Sigmoid colon (tissue), 4 donors: Measurements from ENCODE around the gene CACNA2D3.

Experiments
- EP300 ChIP-seq, 4 donors: sonication (generic); formaldehyde crosslinking; IDR thresholded peaks; one replicate each; pipeline ENCODE4 v1.6.1; 2017; ENCODE audit warnings: antibody characterized with exemption in 4 of 4
- POLR2A ChIP-seq, 2 donors: fragments of 450-650 bp; IDR thresholded peaks; one replicate each; pipeline ENCODE4 v1.6.1; 2016; ENCODE audit warnings: antibody characterized with exemption in 2 of 2, mild to moderate bottlenecking in 2 of 2, moderate library complexity in 2 of 2
- POLR2AphosphoS5 ChIP-seq, 4 donors: sonication (generic); formaldehyde crosslinking; IDR thresholded peaks; one replicate each; pipeline ENCODE4 v1.6.1; 2017; ENCODE audit warnings: antibody characterized with exemption in 4 of 4
- TF ChIP-seq, protein P1 (sequence below), 4 experiments: fragments of 450-650 bp in 3 of 4; fragments of 200-600 bp in 1 of 4; IDR thresholded peaks; one replicate each; pipeline ENCODE4 v1.5.1; 2016 to 2019; ENCODE audit warnings: antibody characterized with exemption in 4 of 4, mild to moderate bottlenecking in 3 of 4, moderate library complexity in 2 of 4

DNA sequence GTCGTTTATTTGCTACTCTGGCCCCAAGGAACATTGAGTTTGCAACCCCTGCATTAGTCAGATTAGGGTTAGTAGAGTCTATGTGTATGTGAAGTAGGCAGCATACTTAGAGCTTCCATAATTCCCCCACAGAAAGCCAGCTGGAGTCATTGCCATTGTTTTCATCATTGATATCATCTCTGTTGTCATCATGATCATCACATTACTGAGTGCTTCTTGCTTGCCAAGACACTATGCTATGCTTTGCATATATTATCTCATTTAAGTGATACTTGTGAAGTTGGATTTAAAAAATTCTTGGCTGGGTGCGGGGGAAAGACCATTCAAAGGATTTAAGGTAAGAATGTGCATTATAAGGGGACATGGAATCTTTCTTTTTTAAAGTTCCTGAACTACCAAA is 209.0 kb downstream of the CACNA2D3 start:
- TF ChIP-seq POLR2AphosphoS5 (IDR thresholded peaks at IDR 0.05) = no peak
- TF ChIP-seq, protein P1, sequence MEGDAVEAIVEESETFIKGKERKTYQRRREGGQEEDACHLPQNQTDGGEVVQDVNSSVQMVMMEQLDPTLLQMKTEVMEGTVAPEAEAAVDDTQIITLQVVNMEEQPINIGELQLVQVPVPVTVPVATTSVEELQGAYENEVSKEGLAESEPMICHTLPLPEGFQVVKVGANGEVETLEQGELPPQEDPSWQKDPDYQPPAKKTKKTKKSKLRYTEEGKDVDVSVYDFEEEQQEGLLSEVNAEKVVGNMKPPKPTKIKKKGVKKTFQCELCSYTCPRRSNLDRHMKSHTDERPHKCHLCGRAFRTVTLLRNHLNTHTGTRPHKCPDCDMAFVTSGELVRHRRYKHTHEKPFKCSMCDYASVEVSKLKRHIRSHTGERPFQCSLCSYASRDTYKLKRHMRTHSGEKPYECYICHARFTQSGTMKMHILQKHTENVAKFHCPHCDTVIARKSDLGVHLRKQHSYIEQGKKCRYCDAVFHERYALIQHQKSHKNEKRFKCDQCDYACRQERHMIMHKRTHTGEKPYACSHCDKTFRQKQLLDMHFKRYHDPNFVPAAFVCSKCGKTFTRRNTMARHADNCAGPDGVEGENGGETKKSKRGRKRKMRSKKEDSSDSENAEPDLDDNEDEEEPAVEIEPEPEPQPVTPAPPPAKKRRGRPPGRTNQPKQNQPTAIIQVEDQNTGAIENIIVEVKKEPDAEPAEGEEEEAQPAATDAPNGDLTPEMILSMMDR (IDR thresholded peaks at IDR 0.05) = no peak
- TF ChIP-seq EP300 (IDR thresholded peaks at IDR 0.05) = no peak
- no peak for TF ChIP-seq POLR2A (IDR thresholded peaks at IDR 0.05)
